Large intestine (tissue), 3 donors: Measurements from ENCODE around the gene ARMH4. TPM values are rescaled to one million over a fixed set of nuclear protein-coding genes. Genes with fewer than 3 reads are reported as not detected.

Experiments used
- DNase-seq, 2 donors: peaks; one replicate each; pipeline versions ENCODE4 v3.0.0 to v3.0.0-alpha.2; 2013
- H3K27ac ChIP-seq: one replicate; pipeline ENCODE4 v1.5.1; 2013; ENCODE audit warnings: low read length
- H3K27me3 ChIP-seq: 2 replicates; pipeline ENCODE4 v1.6.1; 2013; ENCODE audit warnings: low read length; ENCODE audit not compliant: control insufficient read depth, insufficient read depth
- H3K36me3 ChIP-seq: 2 replicates; pipeline ENCODE4 v1.6.1; 2013; ENCODE audit warnings: low read length; ENCODE audit not compliant: control insufficient read depth, insufficient read depth
- H3K4me1 ChIP-seq: one replicate; pipeline ENCODE4 v1.6.1; 2013; ENCODE audit warnings: low read length; ENCODE audit not compliant: control insufficient read depth, insufficient read depth
- H3K4me3 ChIP-seq: one replicate; pipeline ENCODE4 v1.5.1; 2013; ENCODE audit warnings: low read length
- H3K9me3 ChIP-seq: one replicate; pipeline ENCODE4 v1.6.1; 2013; ENCODE audit warnings: mild to moderate bottlenecking, low read depth, low read length, moderate library complexity; ENCODE audit not compliant: control insufficient read depth
- WGBS: methylation state at CpG from one replicate; pipeline ENCODE4 v1.1.5; 2013; ENCODE audit warnings: low lambda C conversion rate; ENCODE audit not compliant: insufficient coverage; 5-methylcytosine and 5-hydroxymethylcytosine counted together
- polyA plus RNA-seq: library from polyadenylated mRNA; unstranded; fragments of 120-200 nt; gene quantifications from one replicate; pipeline ENCODE4 v1.2.1, GENCODE V29; 2013

Gene ARMH4
- polyA plus RNA-seq, 1 donor = 3.8 TPM

DNA sequence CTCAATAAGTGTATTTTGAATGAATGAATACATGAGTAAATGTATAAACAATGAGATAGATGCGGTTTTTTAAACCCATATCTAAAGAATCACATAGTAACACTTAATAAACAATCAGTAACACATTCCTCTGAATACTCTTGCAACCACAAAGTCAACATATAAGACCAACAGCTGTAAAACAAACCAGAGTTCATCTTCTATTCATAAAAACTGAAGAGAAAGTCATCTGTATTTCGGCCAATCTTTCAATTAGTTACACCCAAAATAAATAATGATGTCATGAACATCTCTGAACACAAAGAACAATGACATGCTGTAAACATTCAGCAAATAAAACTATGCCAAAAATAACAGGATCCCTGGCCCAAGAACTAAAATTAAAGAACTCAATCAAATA lies 47.2 kb downstream of the ARMH4 start:
- no peaks in the 10 kb centered on the region for H3K9me3 ChIP-seq
- no peak overlapping the region for H3K4me3 ChIP-seq
- no peak for DNase-seq
- 80% methylated on average over 1 of the region's 2 CpGs for WGBS
- no peaks in the 10 kb centered on the region for H3K4me1 ChIP-seq
- H3K27ac ChIP-seq = no peak overlapping the region
- no peaks in the 10 kb centered on the region for H3K36me3 ChIP-seq
- no peaks in the 10 kb centered on the region for H3K27me3 ChIP-seq

DNA sequence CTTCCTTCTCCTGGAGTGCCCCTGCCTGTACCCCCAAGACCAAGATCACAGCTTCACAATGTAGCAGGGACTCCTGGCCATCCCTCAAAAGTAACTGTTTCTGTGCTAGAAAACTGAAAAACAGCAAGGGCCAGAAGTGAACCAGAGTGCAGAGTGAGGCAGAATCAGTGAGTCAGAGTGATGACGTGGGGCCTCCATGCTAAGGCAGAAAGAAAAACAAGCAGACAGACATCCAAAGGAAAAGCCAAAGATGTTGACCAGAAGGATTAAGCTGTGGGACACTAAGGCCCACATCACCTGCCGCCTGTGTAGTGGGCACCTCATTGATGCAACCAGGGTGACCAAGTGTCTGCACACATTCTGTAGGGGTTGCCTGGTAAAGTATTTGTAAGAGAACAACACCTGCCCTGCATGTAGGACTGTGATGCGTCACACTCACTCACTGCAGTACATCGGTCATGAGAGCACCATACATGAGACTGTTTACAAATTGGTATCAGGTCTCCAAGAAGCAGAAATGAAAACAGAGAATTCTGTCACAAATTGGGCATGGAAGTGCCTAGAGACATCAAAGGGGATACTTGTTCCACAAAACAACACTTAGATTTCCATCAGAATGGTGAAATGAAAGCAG lies 51.2 kb downstream of the ARMH4 start:
- Histone ChIP-seq H3K4me1 (no peaks in the 10 kb centered on the region), H3K27ac (no peak overlapping the region), H3K36me3 (peaks cover under 1% of the 10 kb centered on the region), H3K4me3 (no peak overlapping the region), H3K9me3 (no peaks in the 10 kb centered on the region), H3K27me3 (no peaks in the 10 kb centered on the region)
- WGBS = 100% methylated on average over 2 of the region's 4 CpGs
- no peak for DNase-seq

DNA sequence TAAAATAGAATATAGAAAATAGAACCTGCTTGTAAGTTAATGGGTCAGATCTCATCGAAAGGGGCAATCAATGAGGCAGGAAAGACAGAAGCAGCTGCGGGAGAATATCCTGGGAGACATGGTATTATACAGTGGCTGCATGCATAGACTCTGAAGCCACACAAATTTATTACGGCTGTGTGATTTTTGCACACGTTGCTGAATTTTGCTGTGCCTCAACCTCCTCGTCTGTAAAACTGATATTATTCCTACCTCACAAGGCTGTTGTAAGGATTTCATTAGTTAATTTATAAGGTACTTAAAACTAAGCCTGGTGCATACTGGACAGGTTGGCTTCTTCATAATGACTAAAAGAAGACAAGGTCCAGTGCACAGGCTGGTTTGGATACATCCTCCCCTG lies 52.3 kb downstream of the ARMH4 start:
- no CpG with 5 or more reads among the region's 5 CpGs for WGBS
- Histone ChIP-seq H3K4me3 (no peak overlapping the region), H3K27me3 (no peaks in the 10 kb centered on the region), H3K9me3 (no peaks in the 10 kb centered on the region), H3K27ac (no peak overlapping the region), H3K4me1 (no peaks in the 10 kb centered on the region), H3K36me3 (peaks cover 2% of the 10 kb centered on the region)
- DNase-seq = no peak

DNA sequence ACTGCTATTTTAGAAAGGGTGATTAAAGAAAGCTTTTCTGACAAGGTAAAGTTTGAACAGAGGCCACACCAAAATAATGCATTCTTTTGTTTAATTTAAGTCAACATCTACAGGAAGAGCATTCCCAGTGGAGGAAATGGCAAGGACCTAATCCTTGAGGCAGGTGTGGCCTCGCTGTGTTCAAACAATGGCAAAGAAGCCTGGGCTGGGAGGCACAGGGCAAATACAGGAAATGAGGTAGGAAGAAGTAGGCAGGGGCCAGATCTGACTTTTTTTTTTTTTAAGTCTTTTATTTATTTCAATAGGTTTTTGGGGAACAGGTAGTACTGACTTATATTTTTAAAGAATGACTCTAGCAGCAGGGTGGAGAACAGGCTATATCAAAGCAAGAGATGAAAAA lies 53.5 kb downstream of the ARMH4 start:
- H3K27ac ChIP-seq = no peak overlapping the region
- no CpG with 5 or more reads among the region's 1 CpG for WGBS
- H3K4me3 ChIP-seq = no peak overlapping the region
- no peaks in the 10 kb centered on the region for H3K4me1 ChIP-seq
- H3K9me3 ChIP-seq = no peaks in the 10 kb centered on the region
- H3K36me3 ChIP-seq = peaks cover 2% of the 10 kb centered on the region
- no peaks in the 10 kb centered on the region for H3K27me3 ChIP-seq
- DNase-seq = no peak

DNA sequence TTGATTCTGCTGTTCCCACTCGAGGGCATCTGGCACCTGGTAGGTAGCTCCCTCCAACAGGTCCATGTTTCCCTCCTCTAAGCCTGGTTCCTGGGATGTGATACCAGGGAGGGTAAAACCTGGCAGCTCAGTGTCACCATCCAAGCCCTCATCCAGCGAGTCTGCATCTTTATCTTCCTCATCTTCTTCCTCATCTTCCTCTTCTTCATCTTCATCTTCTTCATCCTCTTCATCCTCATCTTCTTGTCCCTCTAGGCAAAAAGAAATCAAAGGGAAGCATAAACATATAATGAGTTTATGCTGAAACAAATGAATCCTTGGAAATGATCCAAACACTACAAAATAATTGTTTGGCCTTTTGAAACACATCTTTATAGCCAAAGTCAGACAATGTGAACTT lies 55.3 kb downstream of the ARMH4 start:
- Histone ChIP-seq H3K4me1 (no peaks in the 10 kb centered on the region), H3K4me3 (no peak overlapping the region), H3K27me3 (no peaks in the 10 kb centered on the region), H3K27ac (no peak overlapping the region), H3K36me3 (peaks cover 2% of the 10 kb centered on the region), H3K9me3 (no peaks in the 10 kb centered on the region)
- DNase-seq = no peak
- 100% methylated on average over 1 of the region's 2 CpGs for WGBS

GRCh38 chr14:58091883-58092630 lies 60.0 kb downstream of the ARMH4 start:
- H3K4me3 ChIP-seq = no peak overlapping the region
- no peak overlapping the region for H3K27ac ChIP-seq
- 60% methylated on average over 2 of the region's 5 CpGs for WGBS
- H3K27me3 ChIP-seq = no peaks in the 10 kb centered on the region
- DNase-seq = no peak
- peaks cover 2% of the 10 kb centered on the region for H3K36me3 ChIP-seq
- H3K9me3 ChIP-seq = no peaks in the 10 kb centered on the region
- no peaks in the 10 kb centered on the region for H3K4me1 ChIP-seq

DNA sequence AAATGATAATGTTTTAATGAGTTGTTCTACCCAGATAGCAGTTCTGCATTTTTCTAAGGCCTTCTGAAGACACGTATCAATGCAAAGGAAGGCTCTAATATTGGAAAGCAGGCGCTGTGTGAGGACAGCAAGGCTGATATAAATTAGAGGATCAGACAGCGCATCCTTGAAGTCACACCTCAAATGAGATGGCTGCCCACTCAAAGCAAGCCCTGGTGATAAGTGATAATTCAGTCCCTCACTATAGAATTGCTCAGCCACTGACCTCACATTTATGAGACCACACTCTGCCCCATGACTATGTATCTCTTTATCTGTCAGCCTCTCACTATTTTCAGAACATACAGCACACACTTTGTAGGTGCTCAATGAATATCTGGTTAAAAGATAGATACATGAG lies 62.4 kb downstream of the ARMH4 start:
- H3K9me3 ChIP-seq = no peaks in the 10 kb centered on the region
- no peak overlapping the region for H3K4me3 ChIP-seq
- no CpG with 5 or more reads among the region's 3 CpGs for WGBS
- no peak for DNase-seq
- no peaks in the 10 kb centered on the region for H3K36me3 ChIP-seq
- H3K4me1 ChIP-seq = no peaks in the 10 kb centered on the region
- no peaks in the 10 kb centered on the region for H3K27me3 ChIP-seq
- H3K27ac ChIP-seq = no peak overlapping the region

DNA sequence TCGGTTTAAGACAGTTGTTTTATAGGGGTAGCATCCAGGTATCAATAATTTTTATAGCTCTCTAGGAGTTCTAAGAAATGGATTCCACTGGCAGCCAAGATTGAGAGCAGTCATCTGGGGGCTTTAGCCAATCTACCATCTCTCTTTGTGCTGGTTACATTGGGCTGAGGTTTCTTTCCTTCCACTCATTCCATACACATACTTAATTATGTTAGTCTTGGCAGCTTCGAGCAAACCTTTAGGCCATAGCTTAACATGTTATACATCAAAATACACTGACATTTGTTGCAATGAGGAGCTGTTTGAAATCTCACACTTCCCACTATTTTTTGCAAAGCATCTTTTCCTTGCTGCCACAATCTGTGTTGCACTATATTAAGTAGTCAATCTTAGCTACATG lies 63.1 kb downstream of the ARMH4 start:
- Histone ChIP-seq H3K4me1 (no peaks in the 10 kb centered on the region), H3K27ac (no peak overlapping the region), H3K4me3 (no peak overlapping the region), H3K27me3 (peaks cover 2% of the 10 kb centered on the region), H3K9me3 (no peaks in the 10 kb centered on the region), H3K36me3 (no peaks in the 10 kb centered on the region)
- WGBS = no CpG with 5 or more reads among the region's 2 CpGs
- no peak for DNase-seq

GRCh38 chr14:58085877-58086276 lies 66.1 kb downstream of the ARMH4 start:
- no peak overlapping the region for H3K27ac ChIP-seq
- H3K4me1 ChIP-seq = no peaks in the 10 kb centered on the region
- no peak overlapping the region for H3K4me3 ChIP-seq
- H3K9me3 ChIP-seq = no peaks in the 10 kb centered on the region
- 100% methylated on average over 1 of the region's 4 CpGs for WGBS
- peaks cover 2% of the 10 kb centered on the region for H3K27me3 ChIP-seq
- no peak for DNase-seq
- no peaks in the 10 kb centered on the region for H3K36me3 ChIP-seq

GRCh38 chr14:58082491-58083098 lies 69.4 kb downstream of the ARMH4 start:
- DNase-seq = no peak
- H3K4me3 ChIP-seq = no peak overlapping the region
- H3K36me3 ChIP-seq = no peaks in the 10 kb centered on the region
- whole genome bisulfite sequencing = no CpG with 5 or more reads among the region's 1 CpG
- H3K27ac ChIP-seq = no peak overlapping the region
- no peaks in the 10 kb centered on the region for H3K4me1 ChIP-seq
- H3K27me3 ChIP-seq = peaks cover 2% of the 10 kb centered on the region
- no peaks in the 10 kb centered on the region for H3K9me3 ChIP-seq
